Measurements from ENCODE around the gene STK10.
"Not testable (repeated sequence)": the region's sequence is repeated elsewhere in the genome, so short reads cannot be mapped to it uniquely, and the experiment has no call there.

The STK10 gene

GRCh38 chr5:172048539-172049101 is 139.4 kb downstream of the STK10 start:
- no peak for DNase-seq

- no peak for DNase-seq
These were observed 139.9 kb downstream of the STK10 start for GRCh38 chr5:172048170-172048422.

DNA sequence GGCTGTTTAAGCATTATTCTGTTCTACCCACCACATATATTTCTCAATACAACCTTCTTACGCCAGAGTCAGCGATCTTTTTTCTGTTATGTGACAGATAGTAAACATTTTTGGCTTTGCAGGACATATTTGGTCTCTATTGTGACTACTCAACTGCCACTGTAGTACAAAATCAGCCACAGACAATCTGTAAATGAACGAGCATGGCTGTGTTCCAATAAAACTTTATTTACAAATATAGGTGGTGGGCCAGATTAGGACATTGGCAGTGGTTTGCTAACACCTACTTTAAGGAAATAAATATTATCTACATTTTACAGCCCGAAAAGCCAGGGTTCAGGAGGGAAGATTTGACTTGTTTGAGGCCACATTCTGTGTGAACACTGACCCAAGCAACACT is 141.4 kb downstream of the STK10 start:
- DNase-seq, result no peak

DNA sequence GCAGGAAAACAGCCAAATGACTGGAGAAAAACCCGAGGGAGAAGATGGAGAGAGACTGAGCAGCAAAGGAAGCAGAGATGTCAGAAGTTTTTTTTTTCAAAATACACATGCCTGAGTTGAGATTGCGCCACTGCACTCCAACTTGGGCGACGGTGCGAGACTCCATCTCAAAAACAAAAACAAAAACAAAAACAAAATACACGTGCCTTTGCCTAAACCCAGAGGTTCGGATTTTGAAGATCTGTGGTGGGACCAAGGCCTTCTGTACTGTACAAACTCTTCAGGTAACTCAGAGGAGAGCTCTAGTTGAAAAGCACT is 142.8 kb downstream of the STK10 start:
- DNase-seq, result no peak

- DNase-seq, result no peak
These were observed 143.3 kb downstream of the STK10 start for GRCh38 chr5:172044631-172045314.

DNA sequence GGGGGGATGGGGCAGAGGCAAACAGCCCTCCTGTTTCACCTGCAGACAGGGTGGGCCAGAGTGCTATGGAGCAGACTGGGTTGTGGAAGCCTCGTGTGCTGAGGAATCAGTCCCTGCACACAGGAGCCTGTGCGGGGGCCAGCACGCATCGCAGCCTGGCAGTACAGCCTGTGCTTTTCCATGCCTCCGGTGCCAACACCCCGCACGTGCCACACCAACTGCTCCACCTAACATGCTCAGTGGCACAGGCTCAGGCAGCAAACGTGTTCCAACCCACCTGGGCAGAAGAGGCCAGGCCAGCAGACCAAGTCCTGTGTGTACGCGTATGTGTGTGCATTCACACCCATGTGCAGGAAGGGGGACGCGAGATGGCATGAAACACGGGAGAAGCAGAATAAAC is 144.2 kb downstream of the STK10 start:
- DNase-seq, result no peak

DNA sequence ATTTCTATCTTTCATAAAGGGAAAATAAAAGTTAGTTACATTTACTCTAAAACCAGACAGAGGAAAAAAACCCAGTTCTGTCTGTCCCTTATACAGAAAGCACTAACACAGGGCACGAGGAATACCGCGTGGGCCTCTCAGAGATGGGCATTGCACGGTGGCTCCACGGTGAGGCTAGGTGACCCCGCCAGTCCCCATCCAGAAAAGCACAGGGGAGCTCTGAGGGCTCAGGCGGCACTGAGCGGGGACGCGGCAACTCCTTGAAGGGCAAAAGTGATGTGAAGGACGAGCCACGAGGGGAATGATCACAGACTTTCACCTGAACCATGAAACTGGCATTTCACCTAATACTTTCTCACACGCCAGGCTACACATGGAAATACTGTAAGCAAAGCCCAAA is 145.8 kb downstream of the STK10 start:
- no peak for DNase-seq

DNA sequence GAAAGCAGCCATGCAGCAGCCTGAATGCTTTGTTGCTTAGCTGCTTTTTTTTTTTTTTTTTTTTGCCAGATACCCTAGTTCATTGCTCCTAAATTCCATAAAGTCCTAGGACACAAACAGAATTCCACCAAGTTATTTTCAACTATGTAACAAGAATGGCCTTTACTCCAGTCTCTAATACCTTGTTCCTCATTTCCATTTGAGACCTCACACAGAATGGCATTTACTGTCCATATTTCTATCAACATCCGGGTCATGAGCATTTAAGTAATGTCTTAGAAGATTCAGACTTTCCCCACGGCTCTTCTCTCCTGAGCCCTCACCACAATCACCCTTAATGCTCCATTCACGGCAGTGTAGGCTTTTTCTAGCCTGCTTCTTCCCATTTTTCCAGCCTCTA is 149.9 kb downstream of the STK10 start:
- no peak for DNase-seq

DNA sequence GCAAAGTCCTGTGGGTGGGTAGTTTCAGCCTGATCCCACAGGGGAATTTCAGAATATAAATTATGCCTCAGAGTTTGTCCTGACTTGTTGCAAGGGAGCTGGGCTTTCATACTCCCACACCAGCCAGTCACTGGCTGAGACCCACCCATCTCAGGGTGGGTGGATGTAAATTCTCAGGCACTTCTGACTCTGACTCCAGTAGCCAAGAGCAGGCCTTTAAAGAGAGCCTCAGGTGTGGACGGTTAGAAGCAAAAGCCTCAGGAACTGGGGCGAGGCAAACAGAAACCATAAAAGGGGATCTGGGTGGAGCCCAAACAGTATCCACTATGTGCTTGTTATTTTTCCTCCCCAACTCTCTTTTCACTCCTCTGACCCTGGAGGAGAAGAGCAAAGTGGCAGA is 153.0 kb downstream of the STK10 start:
- no peak for DNase-seq

- DNase-seq, result no peak
These were observed 156.0 kb downstream of the STK10 start for GRCh38 chr5:172031894-172032461.

DNA sequence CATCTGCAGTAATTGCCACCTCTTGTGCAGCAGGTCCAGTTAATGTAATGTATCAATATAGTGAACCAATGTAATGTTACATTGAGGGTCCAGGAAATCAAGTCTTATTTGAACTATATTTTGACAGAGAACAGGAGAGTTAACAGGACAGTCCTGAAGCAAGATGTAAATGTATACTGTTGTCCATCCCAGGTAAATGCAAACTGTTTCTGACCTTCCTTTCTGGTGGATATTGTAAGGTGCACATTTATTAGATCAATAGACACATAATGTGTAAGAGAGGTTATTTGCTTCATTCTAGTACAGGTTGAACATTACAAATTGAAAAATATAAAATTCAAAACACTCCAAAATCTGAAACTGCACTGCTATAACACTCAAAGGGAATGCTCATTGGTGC is 158.1 kb downstream of the STK10 start:
- DNase-seq, result no peak

DNA sequence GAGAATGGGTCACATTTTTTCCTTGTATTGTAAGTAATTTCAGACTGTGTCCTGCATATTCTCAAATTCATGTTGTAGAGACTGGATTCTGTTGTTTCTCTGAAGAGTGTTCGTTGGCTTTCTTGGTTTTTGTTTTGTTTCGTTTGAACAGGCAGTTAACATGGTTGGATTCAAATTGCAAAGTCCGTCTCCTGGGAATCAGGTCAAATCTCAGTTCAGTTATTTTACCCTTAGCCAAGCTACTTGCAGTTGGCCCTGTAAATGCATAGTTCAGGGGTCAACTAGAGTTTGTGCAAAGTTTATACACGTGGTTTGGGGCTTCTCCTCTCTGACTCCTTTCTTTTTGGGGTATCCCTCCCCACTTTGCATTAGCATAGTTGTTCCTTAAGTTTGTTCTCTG is 159.9 kb downstream of the STK10 start:
- DNase-seq, result no peak

DNA sequence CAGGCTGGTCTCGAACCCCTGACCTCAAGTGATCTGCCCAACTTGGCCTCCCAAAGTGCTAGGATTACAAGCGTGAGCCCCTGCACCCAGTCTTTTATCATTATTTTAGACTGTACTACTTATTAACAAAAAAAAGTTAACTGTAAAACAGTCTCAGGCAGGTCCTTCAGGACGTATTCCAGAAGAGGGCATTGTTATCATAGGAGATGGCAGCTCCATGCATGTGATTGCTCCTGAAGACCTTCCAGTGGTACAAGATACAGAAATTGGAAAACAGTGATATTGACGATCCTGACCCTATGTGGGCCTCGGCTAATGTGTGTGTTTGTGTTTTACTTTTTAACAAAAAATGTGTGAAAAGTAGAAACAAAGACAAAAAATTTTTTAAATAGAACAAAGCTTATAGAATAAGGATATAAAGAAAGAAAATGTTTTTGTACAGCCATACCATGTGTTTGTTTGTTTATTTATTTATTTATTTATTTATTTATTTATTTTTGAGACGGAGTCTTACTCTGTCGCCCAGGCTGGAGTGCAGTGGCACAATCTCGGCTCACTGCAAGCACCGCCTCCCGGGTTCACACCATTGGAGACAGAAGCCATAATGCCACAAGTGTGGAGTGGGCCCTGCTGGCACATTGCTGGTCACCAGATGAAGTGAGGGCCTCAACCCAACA is 167.8 kb downstream of the STK10 start:
- not testable (repeated sequence) for DNase-seq

- no peak for DNase-seq
These were observed 172.7 kb downstream of the STK10 start for GRCh38 chr5:172015346-172015745.

GRCh38 chr5:172010278-172010677 is 177.7 kb downstream of the STK10 start:
- peak in 1 of 2 experiments; percentile 45 for DNase-seq

GRCh38 chr5:172009536-172010270 is 178.3 kb downstream of the STK10 start:
- no peak for DNase-seq

DNA sequence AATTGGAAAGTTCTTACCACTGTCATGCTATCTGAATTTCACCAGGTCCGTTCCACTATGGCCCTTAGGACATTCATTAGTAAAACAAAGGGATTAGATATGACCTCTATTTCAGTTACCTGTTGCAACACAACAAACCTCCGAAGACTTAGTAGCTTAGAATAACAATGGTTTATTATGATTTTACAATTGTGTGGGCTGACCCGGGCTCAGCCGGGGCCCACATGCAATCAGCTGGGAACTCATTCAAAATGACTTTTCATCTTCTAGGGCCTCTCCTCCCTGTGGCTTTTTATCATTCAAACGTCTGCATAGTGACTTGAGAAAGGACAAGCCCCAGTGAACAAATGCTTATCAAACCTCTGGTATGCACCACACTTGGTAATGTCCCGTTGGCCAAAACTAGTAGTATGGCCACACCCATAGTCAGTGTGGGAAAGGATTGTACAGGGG is 179.3 kb downstream of the STK10 start:
- no peak for DNase-seq

DNA sequence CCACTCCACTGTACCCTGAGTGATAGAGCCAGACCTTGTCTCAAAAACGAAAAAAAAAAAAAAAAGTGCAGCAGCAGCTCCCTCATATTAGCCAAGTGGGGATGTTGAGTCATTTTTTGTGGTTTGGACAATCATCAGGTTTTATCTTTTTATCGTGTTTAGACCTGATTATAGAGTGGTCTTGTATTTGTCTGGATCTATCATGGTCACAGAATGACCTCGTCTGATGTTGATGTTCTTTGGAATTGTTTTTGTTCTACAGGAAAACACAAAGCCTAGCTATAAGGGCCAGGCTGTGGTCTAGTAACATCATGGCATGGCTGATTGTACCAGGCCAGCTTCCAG is 179.9 kb downstream of the STK10 start:
- no peak for DNase-seq

GRCh38 chr5:172007175-172008110 is 180.6 kb downstream of the STK10 start:
- peak in 1 of 2 experiments; percentile 23 for DNase-seq

DNA sequence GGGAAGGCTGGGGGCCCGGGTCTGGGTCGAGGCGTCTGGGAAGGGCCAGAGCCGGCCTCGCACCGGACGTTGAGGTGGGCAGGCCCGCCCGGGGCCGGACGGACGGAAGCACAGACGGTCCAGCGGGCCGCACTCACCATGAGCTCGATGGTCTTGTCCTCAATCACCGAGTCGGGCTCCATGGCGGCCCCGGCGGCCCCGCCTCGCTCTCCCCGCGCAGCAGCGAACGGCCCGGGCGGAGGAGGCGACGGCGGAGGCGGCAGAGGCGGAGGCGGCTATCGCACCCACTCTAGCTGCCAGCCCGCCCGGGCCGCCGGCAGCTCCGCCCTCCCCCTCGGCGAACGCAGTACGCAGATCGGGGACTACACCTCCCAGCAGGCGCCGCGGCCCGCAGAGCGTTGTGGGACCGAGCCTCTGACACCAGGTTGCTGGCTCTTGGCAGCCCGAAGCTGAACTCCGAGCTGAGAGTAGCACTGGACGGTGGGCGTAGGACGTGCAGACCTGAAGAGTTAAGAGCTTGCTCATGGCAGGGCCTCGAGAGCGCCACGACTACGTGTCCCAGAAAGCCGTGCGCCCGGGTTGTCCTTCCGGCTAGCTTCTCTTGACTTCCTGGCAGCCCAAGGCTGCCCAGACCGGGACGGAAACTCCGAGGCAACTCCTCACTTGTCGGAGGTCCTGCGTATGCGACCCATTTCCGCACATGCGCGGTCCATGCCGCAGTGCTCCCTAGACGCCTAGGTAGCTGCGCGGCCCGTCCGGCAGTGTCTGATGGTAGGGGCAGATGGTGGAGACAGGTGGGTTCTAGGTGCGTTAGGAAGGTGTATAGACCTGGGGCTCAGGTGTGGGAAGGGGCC is 181.5 kb downstream of the STK10 start, which contains the start of gene FBXW11:
Gene FBXW11, minus strand, starts transcription at position 318 of the 854 bp plus-strand sequence. Its CDS starts 136 bp downstream, at position 182.
- DNase-seq, result peak; percentile 93 to 98

DNA sequence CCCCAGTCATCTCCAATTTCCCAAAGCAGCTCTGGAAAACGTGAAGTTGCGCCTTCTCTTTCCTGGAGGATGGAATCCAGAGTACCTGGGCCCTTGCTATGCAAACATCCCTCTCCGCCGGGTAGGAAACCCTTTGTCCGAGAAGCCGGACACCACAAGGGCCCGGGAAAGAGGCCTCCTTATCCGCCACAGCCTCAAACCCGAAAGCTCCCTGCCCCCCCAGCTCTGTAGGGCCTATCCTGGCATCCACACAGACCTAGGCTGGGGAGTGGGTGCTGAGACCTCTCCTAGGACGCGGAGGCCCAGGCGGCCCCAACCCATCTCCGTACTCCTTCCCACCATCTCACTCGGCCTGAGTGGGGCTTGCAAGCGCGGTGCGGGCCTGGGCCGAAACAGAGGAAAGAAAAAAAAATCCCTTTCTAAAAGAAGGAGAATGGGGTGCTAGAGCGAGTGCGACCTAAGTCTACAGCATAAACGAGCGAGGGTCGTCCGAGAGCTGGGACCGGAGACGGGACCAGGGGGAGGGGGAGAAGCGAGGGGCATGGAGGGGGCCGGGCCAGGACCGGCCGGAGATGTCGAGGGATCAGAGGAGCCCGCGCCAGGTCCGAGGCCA is 182.2 kb downstream of the STK10 start:
- DNase-seq, result peak; percentile 34 to 50
